ENCODE data around the gene CALD1. TPM values are rescaled to one million over a fixed set of nuclear protein-coding genes. Genes with fewer than 3 reads are reported as not detected.

CALD1 gene
- total and polyA plus RNA-seq, 4 donors: 658 to 1,700 (median 1,168) TPM

GRCh38 chr7:134831862-134832261 is 52.4 kb downstream of the CALD1 start:
- 4 to 15% methylated on average over 15 of the region's 15 CpGs for WGBS, 2 donors
- no peak overlapping the region for H3K4me3 ChIP-seq (ENCODE audit: low read length in 2 of 2)
- ATAC-seq (ENCODE audit: low FRiP score): peak; percentile 63
- peaks cover 8 to 19% of the 10 kb centered on the region in 2 donors for H3K4me1 ChIP-seq (ENCODE audit: control insufficient read depth in 1 of 2, insufficient read depth in 2 of 2, low read length in 2 of 2)
- no peaks in the 10 kb centered on the region for H3K9me3 ChIP-seq (ENCODE audit: control insufficient read depth, low read length)
- H3K27me3 ChIP-seq (ENCODE audit: control insufficient read depth in 1 of 2, insufficient read depth in 2 of 2, low read length in 1 of 2): no peaks in the 10 kb centered on the region
- intact Hi-C loops (cut with DNase I): no loop called here
- DNase-seq: peak; percentile 57 to 82
- H3K36me3 ChIP-seq (ENCODE audit: control insufficient read depth in 1 of 2, insufficient read depth in 2 of 2, low read length in 1 of 2): peaks cover 0 to 2% of the 10 kb centered on the region in 2 donors
- peak overlapping the region; percentile 82 to 88 for H3K27ac ChIP-seq (ENCODE audit: low read depth in 1 of 2, low read length in 2 of 2)

GRCh38 chr7:134832367-134832766 is 52.9 kb downstream of the CALD1 start:
- intact Hi-C loops (cut with DNase I): no loop called here
- no peaks in the 10 kb centered on the region for H3K27me3 ChIP-seq (ENCODE audit: control insufficient read depth in 1 of 2, insufficient read depth in 2 of 2, low read length in 1 of 2)
- 3 to 12% methylated on average over 3 of the region's 3 CpGs for WGBS, 2 donors
- H3K36me3 ChIP-seq (ENCODE audit: control insufficient read depth in 1 of 2, insufficient read depth in 2 of 2, low read length in 1 of 2): peaks cover 0 to 2% of the 10 kb centered on the region in 2 donors
- peak overlapping the region in 1 of 2 donors; percentile 18 for H3K4me3 ChIP-seq (ENCODE audit: low read length in 2 of 2)
- no peaks in the 10 kb centered on the region for H3K9me3 ChIP-seq (ENCODE audit: control insufficient read depth, low read length)
- DNase-seq (no peak), ATAC-seq (ENCODE audit: low FRiP score) (no peak)
- peaks cover 6 to 19% of the 10 kb centered on the region in 2 donors for H3K4me1 ChIP-seq (ENCODE audit: control insufficient read depth in 1 of 2, insufficient read depth in 2 of 2, low read length in 2 of 2)
- peak overlapping the region; percentile 82 to 88 for H3K27ac ChIP-seq (ENCODE audit: low read depth in 1 of 2, low read length in 2 of 2)

GRCh38 chr7:134834689-134835462 is 55.4 kb downstream of the CALD1 start:
- peak overlapping the region; percentile 89 to 93 for H3K27ac ChIP-seq (ENCODE audit: low read depth in 1 of 2, low read length in 2 of 2)
- peak; percentile 55 for ATAC-seq (ENCODE audit: low FRiP score)
- intact Hi-C loops (cut with DNase I): no loop called here
- 2 to 4% methylated on average over 3 of the region's 3 CpGs for WGBS, 2 donors
- no peaks in the 10 kb centered on the region for H3K9me3 ChIP-seq (ENCODE audit: control insufficient read depth, low read length)
- peaks cover 0 to 2% of the 10 kb centered on the region in 2 donors for H3K36me3 ChIP-seq (ENCODE audit: control insufficient read depth in 1 of 2, insufficient read depth in 2 of 2, low read length in 1 of 2)
- no peak overlapping the region for H3K4me3 ChIP-seq (ENCODE audit: low read length in 2 of 2)
- peaks cover 8 to 13% of the 10 kb centered on the region in 2 donors for H3K4me1 ChIP-seq (ENCODE audit: control insufficient read depth in 1 of 2, insufficient read depth in 2 of 2, low read length in 2 of 2)
- DNase-seq: no peak
- H3K27me3 ChIP-seq (ENCODE audit: control insufficient read depth in 1 of 2, insufficient read depth in 2 of 2, low read length in 1 of 2): no peaks in the 10 kb centered on the region

GRCh38 chr7:134835463-134835823 is 56.0 kb downstream of the CALD1 start:
- no peak overlapping the region for H3K4me3 ChIP-seq (ENCODE audit: low read length in 2 of 2)
- intact Hi-C loops (cut with DNase I): no loop called here
- no peaks in the 10 kb centered on the region for H3K9me3 ChIP-seq (ENCODE audit: control insufficient read depth, low read length)
- peaks cover 8 to 12% of the 10 kb centered on the region in 2 donors for H3K4me1 ChIP-seq (ENCODE audit: control insufficient read depth in 1 of 2, insufficient read depth in 2 of 2, low read length in 2 of 2)
- ATAC-seq (ENCODE audit: low FRiP score): no peak
- peaks cover 0 to 2% of the 10 kb centered on the region in 2 donors for H3K36me3 ChIP-seq (ENCODE audit: control insufficient read depth in 1 of 2, insufficient read depth in 2 of 2, low read length in 1 of 2)
- WGBS, 2 donors: 7 to 14% methylated on average over 4 of the region's 4 CpGs
- no peak for DNase-seq
- peak overlapping the region; percentile 89 for H3K27ac ChIP-seq (ENCODE audit: low read depth in 1 of 2, low read length in 2 of 2)
- H3K27me3 ChIP-seq (ENCODE audit: control insufficient read depth in 1 of 2, insufficient read depth in 2 of 2, low read length in 1 of 2): no peaks in the 10 kb centered on the region

- peaks cover 0 to 2% of the 10 kb centered on the region in 2 donors for H3K36me3 ChIP-seq (ENCODE audit: control insufficient read depth in 1 of 2, insufficient read depth in 2 of 2, low read length in 1 of 2)
- no peaks in the 10 kb centered on the region for H3K9me3 ChIP-seq (ENCODE audit: control insufficient read depth, low read length)
- DNase-seq (no peak), ATAC-seq (ENCODE audit: low FRiP score) (peak; percentile 63)
- H3K27me3 ChIP-seq (ENCODE audit: control insufficient read depth in 1 of 2, insufficient read depth in 2 of 2, low read length in 1 of 2): no peaks in the 10 kb centered on the region
- H3K4me1 ChIP-seq (ENCODE audit: control insufficient read depth in 1 of 2, insufficient read depth in 2 of 2, low read length in 2 of 2): peaks cover 8 to 13% of the 10 kb centered on the region in 2 donors
- intact Hi-C loops (cut with DNase I): no loop called here
- peak overlapping the region in 1 of 2 donors; percentile 18 for H3K4me3 ChIP-seq (ENCODE audit: low read length in 2 of 2)
- peak overlapping the region; percentile 67 for H3K27ac ChIP-seq (ENCODE audit: low read depth in 1 of 2, low read length in 2 of 2)
- 11 to 14% methylated on average over 6 of the region's 6 CpGs for WGBS, 2 donors
These were observed 57.0 kb downstream of the CALD1 start for GRCh38 chr7:134836447-134836846.

- DNase-seq (no peak), ATAC-seq (ENCODE audit: low FRiP score) (no peak)
- H3K27ac ChIP-seq (ENCODE audit: low read depth in 1 of 2, low read length in 2 of 2): peak overlapping the region in 1 of 2 donors; percentile 46
- H3K36me3 ChIP-seq (ENCODE audit: control insufficient read depth in 1 of 2, insufficient read depth in 2 of 2, low read length in 1 of 2): peaks cover 0 to 3% of the 10 kb centered on the region in 2 donors
- no peak overlapping the region for H3K4me3 ChIP-seq (ENCODE audit: low read length in 2 of 2)
- H3K27me3 ChIP-seq (ENCODE audit: control insufficient read depth in 1 of 2, insufficient read depth in 2 of 2, low read length in 1 of 2): no peaks in the 10 kb centered on the region
- peaks cover 5 to 12% of the 10 kb centered on the region in 2 donors for H3K4me1 ChIP-seq (ENCODE audit: control insufficient read depth in 1 of 2, insufficient read depth in 2 of 2, low read length in 2 of 2)
- intact Hi-C loops (cut with DNase I): no loop called here
- no peaks in the 10 kb centered on the region for H3K9me3 ChIP-seq (ENCODE audit: control insufficient read depth, low read length)
These were observed 59.9 kb downstream of the CALD1 start for GRCh38 chr7:134839298-134839697.

GRCh38 chr7:134842062-134842461 is 62.6 kb downstream of the CALD1 start:
- Histone ChIP-seq H3K9me3 (ENCODE audit: control insufficient read depth, low read length) (no peaks in the 10 kb centered on the region), H3K36me3 (ENCODE audit: control insufficient read depth in 1 of 2, insufficient read depth in 2 of 2, low read length in 1 of 2) (peaks cover 2 to 7% of the 10 kb centered on the region in 2 donors), H3K4me3 (ENCODE audit: low read length in 2 of 2) (no peak overlapping the region), H3K27me3 (ENCODE audit: control insufficient read depth in 1 of 2, insufficient read depth in 2 of 2, low read length in 1 of 2) (no peaks in the 10 kb centered on the region), H3K4me1 (ENCODE audit: control insufficient read depth in 1 of 2, insufficient read depth in 2 of 2, low read length in 2 of 2) (peaks cover 7 to 23% of the 10 kb centered on the region in 2 donors), H3K27ac (ENCODE audit: low read depth in 1 of 2, low read length in 2 of 2) (peak overlapping the region; percentile 42 to 59)
- intact Hi-C loops (cut with DNase I): loop anchor here in 1 of 2 donors (5.0 to 10.0 kb wide), 2 partner anchors 60 to 223 kb away; no protein-coding TSS in a partner anchor
- ATAC-seq (ENCODE audit: low FRiP score) (no peak), DNase-seq (no peak)

GRCh38 chr7:134842886-134843430 is 63.5 kb downstream of the CALD1 start:
- 6% methylated on average over 8 of the region's 8 CpGs for WGBS, 2 donors
- intact Hi-C loops (cut with DNase I): loop anchor here in 1 of 2 donors (5.0 to 10.0 kb wide), 2 partner anchors 61 to 222 kb away; no protein-coding TSS in a partner anchor
- ATAC-seq (ENCODE audit: low FRiP score) (no peak), DNase-seq (no peak)
- peaks cover 11 to 30% of the 10 kb centered on the region in 2 donors for H3K4me1 ChIP-seq (ENCODE audit: control insufficient read depth in 1 of 2, insufficient read depth in 2 of 2, low read length in 2 of 2)
- H3K36me3 ChIP-seq (ENCODE audit: control insufficient read depth in 1 of 2, insufficient read depth in 2 of 2, low read length in 1 of 2): peaks cover 2 to 7% of the 10 kb centered on the region in 2 donors
- H3K27ac ChIP-seq (ENCODE audit: low read depth in 1 of 2, low read length in 2 of 2): peak overlapping the region; percentile 62 to 100
- H3K27me3 ChIP-seq (ENCODE audit: control insufficient read depth in 1 of 2, insufficient read depth in 2 of 2, low read length in 1 of 2): no peaks in the 10 kb centered on the region
- peak overlapping the region in 1 of 2 donors; percentile 11 for H3K4me3 ChIP-seq (ENCODE audit: low read length in 2 of 2)
- H3K9me3 ChIP-seq (ENCODE audit: control insufficient read depth, low read length): no peaks in the 10 kb centered on the region
